IMR-90 (cell line): ENCODE results near the gene RTN3. TPM values are rescaled to one million over a fixed set of nuclear protein-coding genes. Genes with fewer than 3 reads are reported as not detected.

Source experiments
- ATAC-seq: fragments of 200-7000 bp; cut with Tn5 transposase; 2 replicates; pipeline ENCODE4 v1.9.1; 2020; ENCODE audit warnings: low read depth, mild to moderate bottlenecking, moderate library complexity
- BruUV-seq: library from RNA; stranded (reverse); fragments of 400-500 nt; replicated peaks from 2 replicates; lab custom pipeline; 2021; lab: Mats Ljungman, UMichigan
- CTCF ChIA-PET: fragments of 300-600 bp; formaldehyde crosslinking; extraction: SDS; loops from one replicate; lab custom pipeline; 2021; ENCODE audit warnings: antibody characterized with exemption; lab: Yijun Ruan, JAX
- POLR2A ChIA-PET: fragments of 300-600 bp; sonication (Branson Sonifier 250); formaldehyde crosslinking; loops from one replicate; lab custom pipeline; 2022; ENCODE audit warnings: antibody characterized with exemption; ENCODE audit not compliant: unreplicated experiment; lab: Charles Lee
- DNase-seq: peaks from one replicate; pipeline ENCODE4 v3.0.0; 2013
- H2AFZ ChIP-seq: replicated peaks from 2 replicates; pipeline ENCODE3; 2013; ENCODE audit warnings: low read length, mild to moderate bottlenecking; ENCODE audit not compliant: poor library complexity
- H2AK5ac ChIP-seq: 2 replicates; pipeline ENCODE4 v1.6.1; 2013; ENCODE audit warnings: low read depth, low read length, inconsistent platforms
- H2AK9ac ChIP-seq: replicated peaks from 2 replicates; pipeline ENCODE3; 2013; ENCODE audit warnings: mild to moderate bottlenecking, low read depth, low read length, moderate library complexity; ENCODE audit not compliant: poor library complexity
- H2BK120ac ChIP-seq: 2 replicates; pipeline ENCODE4 v1.6.1; 2013; ENCODE audit warnings: low read depth, low read length, inconsistent platforms
- H2BK15ac ChIP-seq: 3 replicates; pipeline ENCODE4 v1.6.1; 2013; ENCODE audit warnings: low read depth, low read length, inconsistent platforms
- H2BK20ac ChIP-seq: 2 replicates; pipeline ENCODE4 v1.6.1; 2013; ENCODE audit warnings: low read depth, mild to moderate bottlenecking, inconsistent platforms, low read length, moderate library complexity
- H2BK5ac ChIP-seq: 2 replicates; pipeline ENCODE4 v1.6.1; 2013; ENCODE audit warnings: mild to moderate bottlenecking, low read depth, low read length, inconsistent platforms; ENCODE audit not compliant: poor library complexity, severe bottlenecking
- H3K14ac ChIP-seq: replicated peaks from 2 replicates; pipeline ENCODE4 v1.6.1; 2013; ENCODE audit warnings: low read depth, low read length, inconsistent platforms
- H3K18ac ChIP-seq: 2 replicates; pipeline ENCODE4 v1.6.1; 2013; ENCODE audit warnings: low read depth, low read length, control low read depth
- H3K23ac ChIP-seq: 2 replicates; pipeline ENCODE4 v1.6.1; 2013; ENCODE audit warnings: low read depth, low read length, inconsistent platforms
- H3K27ac ChIP-seq: 2 replicates; pipeline ENCODE4 v1.5.1; 2013; ENCODE audit warnings: mild to moderate bottlenecking, control low read depth, low read length; ENCODE audit not compliant: insufficient read depth
- H3K27me3 ChIP-seq: 2 replicates; pipeline ENCODE4 v1.6.1; 2013; ENCODE audit warnings: low read length; ENCODE audit not compliant: control insufficient read depth, insufficient read depth
- H3K36me3 ChIP-seq: 2 replicates; pipeline ENCODE4 v1.6.1; 2013; ENCODE audit warnings: low read length, mixed read lengths; ENCODE audit not compliant: control insufficient read depth, insufficient read depth
- H3K4ac ChIP-seq: 2 replicates; pipeline ENCODE4 v1.6.1; 2013; ENCODE audit warnings: low read depth, low read length, inconsistent platforms
- H3K4me1 ChIP-seq: 2 replicates; pipeline ENCODE4 v1.6.1; 2013; ENCODE audit warnings: low read length, mixed read lengths; ENCODE audit not compliant: control insufficient read depth, insufficient read depth
- H3K4me2 ChIP-seq: 2 replicates; pipeline ENCODE4 v1.6.1; 2013; ENCODE audit warnings: low read depth, mild to moderate bottlenecking, control low read depth, low read length, moderate library complexity
- H3K4me3 ChIP-seq: 2 replicates; pipeline ENCODE4 v1.5.1; 2013; ENCODE audit warnings: low read depth, mild to moderate bottlenecking, control low read depth, low read length, moderate library complexity; ENCODE audit not compliant: insufficient read depth
- H3K56ac ChIP-seq: 2 replicates; pipeline ENCODE4 v1.6.1; 2013; ENCODE audit warnings: low read length, inconsistent platforms; ENCODE audit not compliant: insufficient read depth; ENCODE audit errors: extremely low read depth
- H3K79me1 ChIP-seq, 2 experiments: 2 replicates each; pipeline ENCODE4 v1.6.1; 2013; ENCODE audit warnings: low read length in 2 of 2, inconsistent platforms in 1 of 2, low read depth in 1 of 2
- H3K9ac ChIP-seq: 2 replicates; pipeline ENCODE4 v1.6.1; 2013; ENCODE audit warnings: low read depth, low read length, control low read depth
- H3K9me1 ChIP-seq: 2 replicates; pipeline ENCODE4 v1.6.1; 2013; ENCODE audit warnings: low read length, inconsistent platforms; ENCODE audit not compliant: insufficient read depth
- H3K9me3 ChIP-seq: 2 replicates; pipeline ENCODE4 v1.6.1; 2013; ENCODE audit warnings: low read length; ENCODE audit not compliant: control insufficient read depth, insufficient read depth
- H4K20me1 ChIP-seq: 2 replicates; pipeline ENCODE4 v1.6.1; 2013; ENCODE audit warnings: low read length, inconsistent platforms; ENCODE audit not compliant: insufficient read depth
- H4K5ac ChIP-seq: 2 replicates; pipeline ENCODE4 v1.6.1; 2013; ENCODE audit warnings: mild to moderate bottlenecking, low read depth, low read length, control low read depth
- H4K8ac ChIP-seq, 2 experiments: 2 replicates each; pipeline ENCODE4 v1.6.1; 2013; ENCODE audit warnings: low read depth in 2 of 2, low read length in 2 of 2, control low read depth in 1 of 2, inconsistent platforms in 1 of 2
- H4K91ac ChIP-seq: 2 replicates; pipeline ENCODE4 v1.6.1; 2013; ENCODE audit warnings: low read depth, low read length, inconsistent platforms; ENCODE audit not compliant: insufficient read depth
- MAFK ChIP-seq: IDR thresholded peaks from 2 replicates; pipeline ENCODE4 v1.6.1; 2012; ENCODE audit warnings: low read depth, low read length, improper control_type of control experiment
- WGBS, 2 experiments: methylation state at CpG; one replicate each; pipeline versions ENCODE4 v1.1.5 to v1.1.7; 2013; ENCODE audit warnings: missing lambda C conversion rate in 2 of 2; ENCODE audit not compliant: insufficient read length in 1 of 2; ENCODE audit errors: extremely low coverage in 2 of 2; 5-methylcytosine and 5-hydroxymethylcytosine counted together
- dilution Hi-C: fragments of 300-500 bp; cut with HindIII; formaldehyde crosslinking; loops from one replicate; pipeline ENCODE4 v1.14.3; 2018; ENCODE audit warnings: low sequenced_read_pairs; ENCODE audit not compliant: unreplicated experiment
- in situ Hi-C: fragments of 300-500 bp; cut with MboI; formaldehyde crosslinking; loops from 3 replicates; pipeline ENCODE4 v1.14.3; 2019; ENCODE audit warnings: low sequenced_read_pairs, inconsistent platforms, mixed read lengths
- intact Hi-C: fragments of 100-400 bp; cut with micrococcal nuclease; formaldehyde crosslinking; loops from 2 replicates; pipeline ENCODE4 v1.10.0; 2022
- polyA plus RNA-seq, 3 experiments: library from polyadenylated mRNA; depleted of rRNA; stranded (reverse); fragments of >200 nt; gene quantifications; 2 replicates each; pipeline ENCODE4 v1.2.3, GENCODE V29; 2012; ENCODE audit warnings: low replicate concordance in 1 of 3
- total RNA-seq: library from RNA; depleted of rRNA; stranded (reverse); fragments of >200 nt; gene quantifications from 2 replicates; pipeline ENCODE4 v1.2.3, GENCODE V29; 2012
- TF ChIP-seq, protein P1 (sequence below): conservative IDR thresholded peaks from 2 replicates; pipeline ENCODE4 v1.5.1; 2012; ENCODE audit warnings: mild to moderate bottlenecking, low read depth, low read length, improper control_type of control experiment

The RTN3 gene
- total and polyA plus RNA-seq, 2 of the 4 experiments (the other 2 are of a cell fraction), result 31.2 to 64.6 TPM

GRCh38 chr11:63756919-63757761, 75.8 kb downstream of the RTN3 start:
- H3K4ac ChIP-seq, result no peak overlapping the region
- H3K9me3 ChIP-seq, result no peaks in the 10 kb centered on the region
- no peak overlapping the region for H2BK120ac ChIP-seq
- TF ChIP-seq, protein P1, sequence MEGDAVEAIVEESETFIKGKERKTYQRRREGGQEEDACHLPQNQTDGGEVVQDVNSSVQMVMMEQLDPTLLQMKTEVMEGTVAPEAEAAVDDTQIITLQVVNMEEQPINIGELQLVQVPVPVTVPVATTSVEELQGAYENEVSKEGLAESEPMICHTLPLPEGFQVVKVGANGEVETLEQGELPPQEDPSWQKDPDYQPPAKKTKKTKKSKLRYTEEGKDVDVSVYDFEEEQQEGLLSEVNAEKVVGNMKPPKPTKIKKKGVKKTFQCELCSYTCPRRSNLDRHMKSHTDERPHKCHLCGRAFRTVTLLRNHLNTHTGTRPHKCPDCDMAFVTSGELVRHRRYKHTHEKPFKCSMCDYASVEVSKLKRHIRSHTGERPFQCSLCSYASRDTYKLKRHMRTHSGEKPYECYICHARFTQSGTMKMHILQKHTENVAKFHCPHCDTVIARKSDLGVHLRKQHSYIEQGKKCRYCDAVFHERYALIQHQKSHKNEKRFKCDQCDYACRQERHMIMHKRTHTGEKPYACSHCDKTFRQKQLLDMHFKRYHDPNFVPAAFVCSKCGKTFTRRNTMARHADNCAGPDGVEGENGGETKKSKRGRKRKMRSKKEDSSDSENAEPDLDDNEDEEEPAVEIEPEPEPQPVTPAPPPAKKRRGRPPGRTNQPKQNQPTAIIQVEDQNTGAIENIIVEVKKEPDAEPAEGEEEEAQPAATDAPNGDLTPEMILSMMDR, result no peak
- TF ChIP-seq MAFK, result no peak
- no peak overlapping the region for H3K56ac ChIP-seq
- peaks cover 35% of the 10 kb centered on the region for H3K36me3 ChIP-seq
- intact Hi-C loops, result no loop called here
- dilution Hi-C loops, result no loop called here
- H3K4me2 ChIP-seq, result no peak overlapping the region
- no peak overlapping the region for H2AK9ac ChIP-seq
- in situ Hi-C loops, result no loop called here
- no peak overlapping the region for H4K91ac ChIP-seq
- BruUV-seq, result no TSS peak
- no peak overlapping the region for H4K8ac ChIP-seq
- H3K9ac ChIP-seq, result no peak overlapping the region
- ATAC-seq, result no peak
- no peaks in the 10 kb centered on the region for H3K27me3 ChIP-seq
- H2BK15ac ChIP-seq, result no peak overlapping the region
- H3K4me3 ChIP-seq, result no peak overlapping the region
- no peak overlapping the region for H3K27ac ChIP-seq
- no peaks in the 10 kb centered on the region for H3K4me1 ChIP-seq
- H4K5ac ChIP-seq, result no peak overlapping the region
- H3K9me1 ChIP-seq, result no peaks in the 10 kb centered on the region
- peaks cover 8% of the 10 kb centered on the region; the same call in 1 of the 2 replicates for H4K20me1 ChIP-seq
- POLR2A ChIA-PET, result no interaction called here
- no peak overlapping the region for H3K14ac ChIP-seq
- CTCF ChIA-PET, result no interaction called here
- no peak overlapping the region for H2BK20ac ChIP-seq
- DNase-seq, result no peak
- no peak overlapping the region for H3K18ac ChIP-seq
- no peak overlapping the region for H3K23ac ChIP-seq
- no peak overlapping the region for H2AK5ac ChIP-seq
- peaks cover 9 to 22% of the 10 kb centered on the region in 2 experiments for H3K79me1 ChIP-seq
- no CpG with 5 or more reads among the region's 5 CpGs for WGBS, 2 experiments
- no peak overlapping the region for H2AFZ ChIP-seq
- no peak overlapping the region for H2BK5ac ChIP-seq
